ENCODE results near the gene C6orf132. TPM values are rescaled to one million over a fixed set of nuclear protein-coding genes. Genes with fewer than 3 reads are reported as not detected.

Gene C6orf132
- total and polyA plus RNA-seq, 9 of the 15 experiments (the other 6 are each of a cell fraction or from before 2014, with no cell fraction given): 0.06 to 0.35 (median 0.14) TPM

DNA sequence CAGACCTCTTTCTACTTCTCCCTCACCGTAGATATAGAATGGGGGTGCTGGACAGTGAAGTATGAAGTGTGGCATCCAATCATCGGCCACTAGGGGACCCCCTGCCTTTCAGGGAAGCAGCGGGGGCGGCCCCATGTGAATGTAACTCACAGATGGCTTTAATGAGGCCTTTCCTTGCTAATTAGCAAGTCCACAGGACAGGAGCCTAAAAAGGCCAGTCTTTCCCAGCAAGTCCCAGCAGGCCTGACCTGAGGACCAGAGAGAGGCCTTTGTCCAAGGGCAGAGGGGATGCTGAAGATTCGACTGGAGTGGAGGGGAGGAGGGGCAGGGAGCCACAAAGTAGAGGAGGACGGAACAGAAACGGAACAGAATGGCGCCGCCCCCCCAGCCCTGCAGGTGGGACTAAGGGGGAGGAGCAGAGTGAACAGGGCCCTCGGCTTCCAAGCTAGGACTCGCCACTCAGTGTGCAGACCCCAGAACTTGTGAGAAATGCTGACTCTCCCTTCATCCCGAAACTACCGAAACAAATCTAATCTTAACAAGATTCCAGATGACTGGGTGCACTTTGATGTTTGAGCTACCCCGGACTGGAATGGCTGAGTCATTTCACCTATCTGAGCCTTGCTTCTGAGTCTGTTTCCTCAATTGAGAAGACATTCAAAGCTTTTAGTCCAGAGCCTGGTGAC, 5.8 kb downstream of the C6orf132 start (continued):
- TF ChIP-seq, protein P1, sequence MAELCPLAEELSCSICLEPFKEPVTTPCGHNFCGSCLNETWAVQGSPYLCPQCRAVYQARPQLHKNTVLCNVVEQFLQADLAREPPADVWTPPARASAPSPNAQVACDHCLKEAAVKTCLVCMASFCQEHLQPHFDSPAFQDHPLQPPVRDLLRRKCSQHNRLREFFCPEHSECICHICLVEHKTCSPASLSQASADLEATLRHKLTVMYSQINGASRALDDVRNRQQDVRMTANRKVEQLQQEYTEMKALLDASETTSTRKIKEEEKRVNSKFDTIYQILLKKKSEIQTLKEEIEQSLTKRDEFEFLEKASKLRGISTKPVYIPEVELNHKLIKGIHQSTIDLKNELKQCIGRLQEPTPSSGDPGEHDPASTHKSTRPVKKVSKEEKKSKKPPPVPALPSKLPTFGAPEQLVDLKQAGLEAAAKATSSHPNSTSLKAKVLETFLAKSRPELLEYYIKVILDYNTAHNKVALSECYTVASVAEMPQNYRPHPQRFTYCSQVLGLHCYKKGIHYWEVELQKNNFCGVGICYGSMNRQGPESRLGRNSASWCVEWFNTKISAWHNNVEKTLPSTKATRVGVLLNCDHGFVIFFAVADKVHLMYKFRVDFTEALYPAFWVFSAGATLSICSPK (IDR thresholded peaks at IDR 0.05; ENCODE audit: borderline replicate concordance): no peak
- TF ChIP-seq CTBP1 (IDR thresholded peaks at IDR 0.05; ENCODE audit: borderline replicate concordance) (peak; percentile 86), ZNF695 (CRISPR knock-in tag; IDR thresholded peaks at IDR 0.05) (no peak), NBN (IDR thresholded peaks at IDR 0.05; ENCODE audit: low read depth) (0 out of 2 replicates have a peak, but pooled peaks have one; percentile 39), MTA1 (IDR thresholded peaks at IDR 0.05; ENCODE audit: borderline replicate concordance) (peak; percentile 51; the same call in 1 of the 2 replicates), HDAC1 (IDR thresholded peaks at IDR 0.05) (peak; percentile 19 to 57; a peak in 1 of 4 replicates), MAZ (CRISPR knock-in tag; conservative IDR thresholded peaks at IDR 0.05 in 1 of 2, IDR thresholded peaks at IDR 0.05 in 1 of 2) (peak in 1 of 2 experiments; percentile 55; a peak in 2 of 4 replicates), JUN (IDR thresholded peaks at IDR 0.05; ENCODE audit: borderline replicate concordance, low read depth, low read length) (peak; percentile 63), JUN (CRISPR knock-in tag; IDR thresholded peaks at IDR 0.05; ENCODE audit: borderline replicate concordance) (no peak), HNRNPH1 (optimal IDR thresholded peaks at IDR 0.05; ENCODE audit: low read depth, low read length) (no peak), ARID1B (IDR thresholded peaks at IDR 0.05) (peak; percentile 84), TBP (optimal IDR thresholded peaks at IDR 0.05; ENCODE audit: low read depth, low read length) (peak; percentile 40), FOSL1 (tag; conservative IDR thresholded peaks at IDR 0.05) (peak; percentile 89), PCBP1 (IDR thresholded peaks at IDR 0.05; ENCODE audit: low read depth, low read length, poor library complexity, severe bottlenecking) (no peak), NFE2 (IDR thresholded peaks at IDR 0.05; ENCODE audit: low read depth) (peak; percentile 98), EGR1 (conservative IDR thresholded peaks at IDR 0.05) (peak; percentile 95), IFI16 (CRISPR knock-in tag; IDR thresholded peaks at IDR 0.05) (no peak), ZNF124 (CRISPR knock-in tag; IDR thresholded peaks at IDR 0.05) (no peak), MCM5 (IDR thresholded peaks at IDR 0.05; ENCODE audit: low read depth) (no peak)
- TF ChIP-seq, protein P2, sequence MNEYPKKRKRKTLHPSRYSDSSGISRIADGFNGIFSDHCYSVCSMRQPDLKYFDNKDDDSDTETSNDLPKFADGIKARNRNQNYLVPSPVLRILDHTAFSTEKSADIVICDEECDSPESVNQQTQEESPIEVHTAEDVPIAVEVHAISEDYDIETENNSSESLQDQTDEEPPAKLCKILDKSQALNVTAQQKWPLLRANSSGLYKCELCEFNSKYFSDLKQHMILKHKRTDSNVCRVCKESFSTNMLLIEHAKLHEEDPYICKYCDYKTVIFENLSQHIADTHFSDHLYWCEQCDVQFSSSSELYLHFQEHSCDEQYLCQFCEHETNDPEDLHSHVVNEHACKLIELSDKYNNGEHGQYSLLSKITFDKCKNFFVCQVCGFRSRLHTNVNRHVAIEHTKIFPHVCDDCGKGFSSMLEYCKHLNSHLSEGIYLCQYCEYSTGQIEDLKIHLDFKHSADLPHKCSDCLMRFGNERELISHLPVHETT (CRISPR knock-in tag; conservative IDR thresholded peaks at IDR 0.05 in 1 of 2, IDR thresholded peaks at IDR 0.05 in 1 of 2): no peak
- TF ChIP-seq, protein P3, sequence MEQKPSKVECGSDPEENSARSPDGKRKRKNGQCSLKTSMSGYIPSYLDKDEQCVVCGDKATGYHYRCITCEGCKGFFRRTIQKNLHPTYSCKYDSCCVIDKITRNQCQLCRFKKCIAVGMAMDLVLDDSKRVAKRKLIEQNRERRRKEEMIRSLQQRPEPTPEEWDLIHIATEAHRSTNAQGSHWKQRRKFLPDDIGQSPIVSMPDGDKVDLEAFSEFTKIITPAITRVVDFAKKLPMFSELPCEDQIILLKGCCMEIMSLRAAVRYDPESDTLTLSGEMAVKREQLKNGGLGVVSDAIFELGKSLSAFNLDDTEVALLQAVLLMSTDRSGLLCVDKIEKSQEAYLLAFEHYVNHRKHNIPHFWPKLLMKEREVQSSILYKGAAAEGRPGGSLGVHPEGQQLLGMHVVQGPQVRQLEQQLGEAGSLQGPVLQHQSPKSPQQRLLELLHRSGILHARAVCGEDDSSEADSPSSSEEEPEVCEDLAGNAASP (IDR thresholded peaks at IDR 0.05): no peak
- TF ChIP-seq, protein P4, sequence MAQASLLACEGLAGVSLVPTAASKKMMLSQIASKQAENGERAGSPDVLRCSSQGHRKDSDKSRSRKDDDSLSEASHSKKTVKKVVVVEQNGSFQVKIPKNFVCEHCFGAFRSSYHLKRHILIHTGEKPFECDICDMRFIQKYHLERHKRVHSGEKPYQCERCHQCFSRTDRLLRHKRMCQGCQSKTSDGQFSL (CRISPR knock-in tag; IDR thresholded peaks at IDR 0.05): peak; percentile 96
- TF ChIP-seq, protein P4 (tag; IDR thresholded peaks at IDR 0.05): no peak; a peak in 2 of 4 replicates

All from K562 (cell line).